ENCODE results near the gene FANCC.

FANCC gene

DNA sequence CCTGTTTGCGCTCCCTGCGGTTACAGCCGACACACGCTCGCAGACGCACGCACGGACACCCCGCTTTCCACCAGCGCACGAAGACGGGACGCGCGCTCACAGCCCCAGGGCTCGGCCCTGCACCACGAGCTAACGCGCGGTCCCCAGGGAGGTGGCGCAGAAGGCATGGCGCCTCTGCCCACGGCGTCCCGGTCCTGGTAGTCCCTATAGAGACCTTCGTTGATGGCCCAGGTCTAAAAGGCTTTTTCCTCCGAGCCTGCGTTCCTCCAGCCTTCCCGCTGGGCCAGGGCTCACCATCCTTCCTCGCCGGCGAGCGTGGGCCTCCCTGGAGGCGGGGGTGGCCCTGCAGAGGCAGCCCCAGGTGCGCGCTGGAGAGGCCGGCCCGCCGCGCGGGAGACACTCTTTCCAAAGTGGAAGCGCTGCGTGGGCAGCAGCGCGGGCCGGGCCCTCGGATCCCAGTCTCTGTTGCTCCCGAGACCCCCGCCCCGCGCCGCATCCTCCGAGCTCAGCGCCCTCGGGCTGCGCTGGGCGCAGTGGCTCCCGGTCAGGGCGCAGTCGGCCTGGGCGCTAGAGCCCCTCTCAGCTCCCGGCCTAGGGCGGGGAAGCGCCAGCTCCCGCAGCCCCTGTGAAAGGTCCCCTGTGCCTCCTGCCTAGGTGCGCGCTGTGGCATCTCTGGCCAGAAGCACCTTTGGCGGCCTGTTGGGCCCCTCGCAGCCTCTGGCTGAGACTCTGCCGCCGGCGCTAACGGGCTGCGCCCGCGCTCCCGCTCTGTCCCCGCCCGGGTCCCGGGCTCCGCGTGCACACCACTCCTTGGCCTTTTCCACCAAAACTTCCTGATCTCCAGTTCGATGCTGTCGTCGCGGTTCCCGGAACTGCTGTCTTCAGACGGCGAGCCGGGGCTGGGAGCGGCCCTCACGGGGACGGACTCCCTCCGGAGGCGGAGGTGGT is 31.9 kb upstream of the FANCC start:
- H3K27me3 ChIP-seq (ENCODE audit: control insufficient read depth in 1 of 2, insufficient read depth in 2 of 2, low read length in 2 of 2) = peaks cover 4 to 13% of the 10 kb centered on the region in 2 donors
- H3K9ac ChIP-seq (ENCODE audit: low read depth in 1 of 2, low read length in 2 of 2) = no peak overlapping the region
- no peaks in the 10 kb centered on the region for H3K9me3 ChIP-seq (ENCODE audit: control insufficient read depth in 1 of 2, low read length in 2 of 2)
- peaks cover 0 to 8% of the 10 kb centered on the region in 2 donors for H3K4me1 ChIP-seq (ENCODE audit: control insufficient read depth in 1 of 2, insufficient read depth in 2 of 2, low read length in 2 of 2)
- H3K27ac ChIP-seq (ENCODE audit: low read depth, low read length) = no peak overlapping the region
- H3K4me3 ChIP-seq (ENCODE audit: low read depth in 1 of 2, low read length in 2 of 2) = peak overlapping the region; percentile 55 to 63
- no peaks in the 10 kb centered on the region for H3K36me3 ChIP-seq (ENCODE audit: control insufficient read depth in 1 of 2, insufficient read depth in 2 of 2, low read length in 2 of 2)

DNA sequence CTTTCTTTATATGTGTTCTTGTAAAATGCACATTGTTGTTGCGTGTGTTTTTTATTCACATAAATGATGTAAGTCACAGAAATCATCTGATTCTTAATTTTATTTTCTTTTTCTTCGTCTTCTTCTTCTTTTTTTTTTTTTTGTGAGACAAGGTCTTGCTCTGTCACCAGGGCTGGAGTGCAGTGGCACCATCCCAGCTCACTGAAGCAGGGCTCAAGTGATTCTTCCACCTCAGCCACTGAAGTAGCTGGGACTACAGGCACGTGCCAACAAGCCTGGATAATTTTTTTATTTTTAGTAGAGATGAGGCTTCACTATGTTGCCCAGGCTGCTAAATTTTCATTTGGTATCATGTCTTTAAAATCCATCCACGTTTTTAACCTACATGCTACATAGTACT is 28.5 kb upstream of the FANCC start:
- H3K9ac ChIP-seq (ENCODE audit: low read depth in 1 of 2, low read length in 2 of 2) = no peak overlapping the region
- no peak overlapping the region for H3K4me3 ChIP-seq (ENCODE audit: low read depth in 1 of 2, low read length in 2 of 2)
- peaks cover 4 to 9% of the 10 kb centered on the region in 2 donors for H3K27me3 ChIP-seq (ENCODE audit: control insufficient read depth in 1 of 2, insufficient read depth in 2 of 2, low read length in 2 of 2)
- H3K36me3 ChIP-seq (ENCODE audit: control insufficient read depth in 1 of 2, insufficient read depth in 2 of 2, low read length in 2 of 2) = no peaks in the 10 kb centered on the region
- no peaks in the 10 kb centered on the region for H3K9me3 ChIP-seq (ENCODE audit: control insufficient read depth in 1 of 2, low read length in 2 of 2)
- peaks cover 0 to 8% of the 10 kb centered on the region in 2 donors for H3K4me1 ChIP-seq (ENCODE audit: control insufficient read depth in 1 of 2, insufficient read depth in 2 of 2, low read length in 2 of 2)
- H3K27ac ChIP-seq (ENCODE audit: low read depth, low read length) = no peak overlapping the region

GRCh38 chr9:95344735-95345325 is 27.3 kb upstream of the FANCC start:
- Histone ChIP-seq H3K4me3 (ENCODE audit: low read depth in 1 of 2, low read length in 2 of 2) (no peak overlapping the region), H3K9ac (ENCODE audit: low read depth in 1 of 2, low read length in 2 of 2) (no peak overlapping the region), H3K9me3 (ENCODE audit: control insufficient read depth in 1 of 2, low read length in 2 of 2) (no peaks in the 10 kb centered on the region), H3K36me3 (ENCODE audit: control insufficient read depth in 1 of 2, insufficient read depth in 2 of 2, low read length in 2 of 2) (no peaks in the 10 kb centered on the region), H3K27me3 (ENCODE audit: control insufficient read depth in 1 of 2, insufficient read depth in 2 of 2, low read length in 2 of 2) (peaks cover 0 to 5% of the 10 kb centered on the region in 2 donors), H3K4me1 (ENCODE audit: control insufficient read depth in 1 of 2, insufficient read depth in 2 of 2, low read length in 2 of 2) (peaks cover 0 to 8% of the 10 kb centered on the region in 2 donors), H3K27ac (ENCODE audit: low read depth, low read length) (no peak overlapping the region)

- Histone ChIP-seq H3K9me3 (ENCODE audit: control insufficient read depth in 1 of 2, low read length in 2 of 2) (no peaks in the 10 kb centered on the region), H3K9ac (ENCODE audit: low read depth in 1 of 2, low read length in 2 of 2) (no peak overlapping the region), H3K4me3 (ENCODE audit: low read depth in 1 of 2, low read length in 2 of 2) (no peak overlapping the region), H3K36me3 (ENCODE audit: control insufficient read depth in 1 of 2, insufficient read depth in 2 of 2, low read length in 2 of 2) (no peaks in the 10 kb centered on the region), H3K4me1 (ENCODE audit: control insufficient read depth in 1 of 2, insufficient read depth in 2 of 2, low read length in 2 of 2) (no peaks in the 10 kb centered on the region), H3K27me3 (ENCODE audit: control insufficient read depth in 1 of 2, insufficient read depth in 2 of 2, low read length in 2 of 2) (no peaks in the 10 kb centered on the region), H3K27ac (ENCODE audit: low read depth, low read length) (no peak overlapping the region)
These were observed 26.3 kb upstream of the FANCC start for GRCh38 chr9:95343725-95344287.

- Histone ChIP-seq H3K9me3 (ENCODE audit: control insufficient read depth in 1 of 2, low read length in 2 of 2) (peaks cover 2 to 4% of the 10 kb centered on the region in 2 donors), H3K36me3 (ENCODE audit: control insufficient read depth in 1 of 2, insufficient read depth in 2 of 2, low read length in 2 of 2) (no peaks in the 10 kb centered on the region), H3K27ac (ENCODE audit: low read depth, low read length) (no peak overlapping the region), H3K27me3 (ENCODE audit: control insufficient read depth in 1 of 2, insufficient read depth in 2 of 2, low read length in 2 of 2) (no peaks in the 10 kb centered on the region), H3K4me3 (ENCODE audit: low read depth in 1 of 2, low read length in 2 of 2) (no peak overlapping the region), H3K9ac (ENCODE audit: low read depth in 1 of 2, low read length in 2 of 2) (no peak overlapping the region), H3K4me1 (ENCODE audit: control insufficient read depth in 1 of 2, insufficient read depth in 2 of 2, low read length in 2 of 2) (no peaks in the 10 kb centered on the region)
These were observed 25.1 kb upstream of the FANCC start for GRCh38 chr9:95342571-95342970.

- Histone ChIP-seq H3K27me3 (ENCODE audit: control insufficient read depth in 1 of 2, insufficient read depth in 2 of 2, low read length in 2 of 2) (no peaks in the 10 kb centered on the region), H3K9me3 (ENCODE audit: control insufficient read depth in 1 of 2, low read length in 2 of 2) (peaks cover 3 to 4% of the 10 kb centered on the region in 2 donors), H3K4me3 (ENCODE audit: low read depth in 1 of 2, low read length in 2 of 2) (no peak overlapping the region), H3K4me1 (ENCODE audit: control insufficient read depth in 1 of 2, insufficient read depth in 2 of 2, low read length in 2 of 2) (no peaks in the 10 kb centered on the region), H3K36me3 (ENCODE audit: control insufficient read depth in 1 of 2, insufficient read depth in 2 of 2, low read length in 2 of 2) (no peaks in the 10 kb centered on the region), H3K27ac (ENCODE audit: low read depth, low read length) (no peak overlapping the region), H3K9ac (ENCODE audit: low read depth in 1 of 2, low read length in 2 of 2) (no peak overlapping the region)
These were observed 23.9 kb upstream of the FANCC start for GRCh38 chr9:95341293-95341962.

DNA sequence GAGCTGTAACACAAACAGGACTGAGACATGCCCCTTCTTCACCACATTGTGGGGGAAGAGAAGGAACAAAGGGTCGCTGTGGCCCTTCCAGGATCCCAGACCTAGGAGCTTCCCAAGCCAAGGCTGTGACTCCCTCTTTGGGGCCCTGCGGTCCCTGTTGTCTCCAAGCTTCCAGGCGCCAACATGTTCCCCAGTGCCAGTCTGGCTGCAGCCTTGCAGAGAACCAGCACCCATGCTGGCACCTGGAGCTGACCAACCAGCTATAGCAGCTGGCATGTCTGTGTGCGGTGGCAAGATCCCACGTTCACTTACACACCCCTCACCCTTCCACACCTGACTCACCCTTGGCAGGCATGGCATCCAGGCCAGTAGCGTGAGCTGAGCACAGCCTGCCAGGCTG is 20.7 kb upstream of the FANCC start:
- H3K27ac ChIP-seq (ENCODE audit: low read depth, low read length) = no peak overlapping the region
- no peak overlapping the region for H3K4me3 ChIP-seq (ENCODE audit: low read depth in 1 of 2, low read length in 2 of 2)
- H3K27me3 ChIP-seq (ENCODE audit: control insufficient read depth in 1 of 2, insufficient read depth in 2 of 2, low read length in 2 of 2) = no peaks in the 10 kb centered on the region
- H3K4me1 ChIP-seq (ENCODE audit: control insufficient read depth in 1 of 2, insufficient read depth in 2 of 2, low read length in 2 of 2) = no peaks in the 10 kb centered on the region
- no peaks in the 10 kb centered on the region for H3K36me3 ChIP-seq (ENCODE audit: control insufficient read depth in 1 of 2, insufficient read depth in 2 of 2, low read length in 2 of 2)
- H3K9ac ChIP-seq (ENCODE audit: low read depth in 1 of 2, low read length in 2 of 2) = no peak overlapping the region
- peaks cover 3 to 4% of the 10 kb centered on the region in 2 donors for H3K9me3 ChIP-seq (ENCODE audit: control insufficient read depth in 1 of 2, low read length in 2 of 2)

DNA sequence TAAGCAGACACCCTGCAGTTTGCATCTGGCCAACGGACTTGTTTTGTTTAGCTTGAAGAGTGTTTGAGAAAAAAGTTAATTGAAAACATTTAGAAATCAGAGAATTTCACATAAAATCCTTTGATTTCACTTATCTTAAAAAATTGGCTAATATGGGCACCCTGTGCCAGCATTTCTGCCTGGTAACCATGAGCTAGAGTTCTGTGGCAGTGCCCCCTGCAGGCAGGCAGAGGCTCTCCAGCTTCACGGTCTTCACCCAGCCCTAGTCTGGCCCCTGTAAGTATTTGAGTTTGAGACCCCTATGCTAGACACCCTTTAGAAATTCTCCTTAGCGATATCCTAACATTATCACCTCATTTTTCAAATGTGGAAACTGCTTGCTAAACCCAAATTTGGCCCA is 18.8 kb upstream of the FANCC start:
- Histone ChIP-seq H3K9ac (ENCODE audit: low read depth in 1 of 2, low read length in 2 of 2) (no peak overlapping the region), H3K4me3 (ENCODE audit: low read depth in 1 of 2, low read length in 2 of 2) (no peak overlapping the region), H3K27me3 (ENCODE audit: control insufficient read depth in 1 of 2, insufficient read depth in 2 of 2, low read length in 2 of 2) (no peaks in the 10 kb centered on the region), H3K36me3 (ENCODE audit: control insufficient read depth in 1 of 2, insufficient read depth in 2 of 2, low read length in 2 of 2) (no peaks in the 10 kb centered on the region), H3K9me3 (ENCODE audit: control insufficient read depth in 1 of 2, low read length in 2 of 2) (peaks cover 3 to 4% of the 10 kb centered on the region in 2 donors), H3K4me1 (ENCODE audit: control insufficient read depth in 1 of 2, insufficient read depth in 2 of 2, low read length in 2 of 2) (no peaks in the 10 kb centered on the region), H3K27ac (ENCODE audit: low read depth, low read length) (no peak overlapping the region)

- H3K4me3 ChIP-seq (ENCODE audit: low read depth in 1 of 2, low read length in 2 of 2) = no peak overlapping the region
- no peaks in the 10 kb centered on the region for H3K36me3 ChIP-seq (ENCODE audit: control insufficient read depth in 1 of 2, insufficient read depth in 2 of 2, low read length in 2 of 2)
- no peak overlapping the region for H3K27ac ChIP-seq (ENCODE audit: low read depth, low read length)
- no peaks in the 10 kb centered on the region for H3K4me1 ChIP-seq (ENCODE audit: control insufficient read depth in 1 of 2, insufficient read depth in 2 of 2, low read length in 2 of 2)
- peaks cover 3 to 4% of the 10 kb centered on the region in 2 donors for H3K9me3 ChIP-seq (ENCODE audit: control insufficient read depth in 1 of 2, low read length in 2 of 2)
- no peak overlapping the region for H3K9ac ChIP-seq (ENCODE audit: low read depth in 1 of 2, low read length in 2 of 2)
- no peaks in the 10 kb centered on the region for H3K27me3 ChIP-seq (ENCODE audit: control insufficient read depth in 1 of 2, insufficient read depth in 2 of 2, low read length in 2 of 2)
These were observed 15.9 kb upstream of the FANCC start for GRCh38 chr9:95333426-95333825.

GRCh38 chr9:95332860-95333259 is 15.4 kb upstream of the FANCC start:
- H3K9me3 ChIP-seq (ENCODE audit: control insufficient read depth in 1 of 2, low read length in 2 of 2) = peaks cover 2 to 3% of the 10 kb centered on the region in 2 donors
- no peak overlapping the region for H3K27ac ChIP-seq (ENCODE audit: low read depth, low read length)
- H3K36me3 ChIP-seq (ENCODE audit: control insufficient read depth in 1 of 2, insufficient read depth in 2 of 2, low read length in 2 of 2) = no peaks in the 10 kb centered on the region
- no peak overlapping the region for H3K9ac ChIP-seq (ENCODE audit: low read depth in 1 of 2, low read length in 2 of 2)
- no peaks in the 10 kb centered on the region for H3K4me1 ChIP-seq (ENCODE audit: control insufficient read depth in 1 of 2, insufficient read depth in 2 of 2, low read length in 2 of 2)
- H3K27me3 ChIP-seq (ENCODE audit: control insufficient read depth in 1 of 2, insufficient read depth in 2 of 2, low read length in 2 of 2) = no peaks in the 10 kb centered on the region
- H3K4me3 ChIP-seq (ENCODE audit: low read depth in 1 of 2, low read length in 2 of 2) = no peak overlapping the region

Measured in duodenal mucosa (tissue), 2 donors.